Cardiac fibroblast (primary cell): ENCODE measurements around the gene CDNF.

Experiments used
- DNase-seq, 2 donors: peaks; one replicate each; pipeline versions ENCODE4 v3.0.0 to v3.0.0-alpha.2; 2010; ENCODE audit warnings: low read depth in 2 of 2
- H3K4me3 ChIP-seq, 2 donors: replicated peaks in 1 of 2; 1 replicate in 1 of 2; 2 replicates in 1 of 2; pipeline ENCODE4 v1.5.1; 2011; ENCODE audit warnings: low read depth in 2 of 2, low read length in 2 of 2, mild to moderate bottlenecking in 2 of 2, moderate library complexity in 1 of 2
- TF ChIP-seq, protein P1 (sequence below): IDR thresholded peaks from one replicate; pipeline ENCODE4 v1.5.1; 2011; ENCODE audit warnings: low read depth, mild to moderate bottlenecking, low read length, inconsistent platforms

The CDNF gene

DNA sequence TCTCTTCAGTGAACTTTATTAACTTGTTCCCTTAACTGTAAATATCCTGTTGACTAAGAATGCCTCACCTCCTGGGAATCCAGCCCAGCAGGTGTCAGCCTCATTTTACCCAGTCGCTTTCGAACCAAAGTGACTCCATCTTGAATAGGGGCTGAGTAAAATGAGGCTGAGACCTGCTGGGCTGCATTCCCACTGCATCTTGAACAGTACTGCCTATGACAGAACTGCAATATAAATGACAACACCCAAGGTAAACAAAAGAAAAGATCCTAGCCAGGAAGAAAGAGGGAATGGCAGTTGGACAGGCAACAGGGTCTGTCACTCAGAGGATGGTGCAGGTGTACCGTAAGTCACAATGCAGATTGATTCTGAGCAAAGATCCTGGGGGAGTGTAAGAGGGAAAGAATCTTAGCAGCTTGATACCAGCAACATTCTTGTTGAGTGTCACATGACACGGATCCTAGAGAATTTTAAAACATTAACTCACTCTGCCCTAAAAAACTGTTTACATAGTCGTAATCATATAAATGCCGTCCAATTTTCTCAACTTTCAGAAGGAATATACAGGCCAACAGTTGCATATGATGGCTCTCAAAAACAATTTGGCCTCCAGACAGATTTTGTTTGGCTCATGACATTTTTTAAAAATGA, 58.7 kb downstream of the CDNF start:
- H3K4me3 ChIP-seq, result no peak overlapping the region
- DNase-seq, result peak; percentile 12 to 51
- TF ChIP-seq, protein P1, sequence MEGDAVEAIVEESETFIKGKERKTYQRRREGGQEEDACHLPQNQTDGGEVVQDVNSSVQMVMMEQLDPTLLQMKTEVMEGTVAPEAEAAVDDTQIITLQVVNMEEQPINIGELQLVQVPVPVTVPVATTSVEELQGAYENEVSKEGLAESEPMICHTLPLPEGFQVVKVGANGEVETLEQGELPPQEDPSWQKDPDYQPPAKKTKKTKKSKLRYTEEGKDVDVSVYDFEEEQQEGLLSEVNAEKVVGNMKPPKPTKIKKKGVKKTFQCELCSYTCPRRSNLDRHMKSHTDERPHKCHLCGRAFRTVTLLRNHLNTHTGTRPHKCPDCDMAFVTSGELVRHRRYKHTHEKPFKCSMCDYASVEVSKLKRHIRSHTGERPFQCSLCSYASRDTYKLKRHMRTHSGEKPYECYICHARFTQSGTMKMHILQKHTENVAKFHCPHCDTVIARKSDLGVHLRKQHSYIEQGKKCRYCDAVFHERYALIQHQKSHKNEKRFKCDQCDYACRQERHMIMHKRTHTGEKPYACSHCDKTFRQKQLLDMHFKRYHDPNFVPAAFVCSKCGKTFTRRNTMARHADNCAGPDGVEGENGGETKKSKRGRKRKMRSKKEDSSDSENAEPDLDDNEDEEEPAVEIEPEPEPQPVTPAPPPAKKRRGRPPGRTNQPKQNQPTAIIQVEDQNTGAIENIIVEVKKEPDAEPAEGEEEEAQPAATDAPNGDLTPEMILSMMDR, result no peak

DNA sequence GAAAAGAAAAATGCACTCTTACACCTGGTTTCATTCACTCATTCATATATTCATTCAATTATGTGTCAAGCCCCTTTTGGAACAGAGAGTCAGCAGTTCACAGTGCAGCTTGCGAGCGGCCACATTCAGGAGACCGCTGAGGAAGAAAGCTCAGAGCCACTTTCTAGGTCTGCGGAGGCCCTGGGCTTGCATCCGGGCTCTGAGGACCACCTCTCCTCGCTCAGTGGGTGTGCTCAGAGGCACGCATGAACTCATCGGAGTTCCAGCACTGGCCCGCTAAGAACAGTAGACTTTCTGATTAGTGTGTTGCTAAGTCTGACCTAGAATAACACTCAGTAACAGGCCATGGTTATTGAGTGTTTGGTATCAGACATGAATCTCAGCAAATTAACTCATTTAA, 61.3 kb downstream of the CDNF start:
- H3K4me3 ChIP-seq, result no peak overlapping the region
- TF ChIP-seq, protein P1, result no peak
- no peak for DNase-seq

GRCh38 chr10:14775656-14776055, 62.2 kb downstream of the CDNF start:
- no peak for DNase-seq
- TF ChIP-seq, protein P1, result no peak
- no peak overlapping the region for H3K4me3 ChIP-seq

DNA sequence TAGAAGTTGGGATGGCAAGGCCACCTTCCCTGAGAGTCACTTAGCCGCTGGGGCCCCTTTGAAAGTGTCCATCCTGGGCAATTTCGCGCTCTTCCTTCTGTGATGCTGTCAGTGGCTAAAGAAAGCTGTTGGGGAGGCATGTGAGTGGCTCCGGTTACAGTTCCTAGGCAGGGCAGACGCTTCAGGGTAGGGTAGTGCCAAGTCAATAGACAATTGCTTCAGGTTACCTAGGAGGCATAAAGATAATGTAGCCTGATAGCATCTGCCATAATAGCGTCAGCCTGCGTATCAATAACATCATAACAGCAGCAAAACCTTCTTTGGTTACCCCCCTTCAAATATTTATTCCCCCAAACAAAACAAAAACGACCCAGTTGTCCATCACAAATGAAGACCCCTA, 63.0 kb downstream of the CDNF start, which contains the start of gene FAM107B:
TSS of gene FAM107B (minus strand) at position 101 of the 400 bp plus-strand sequence. CDS start 234 bp downstream, outside the sequence.
- DNase-seq, result no peak
- H3K4me3 ChIP-seq, result no peak within 1 kb of the TSS
- TF ChIP-seq, protein P1, result no peak

- TF ChIP-seq, protein P1, result no peak
- no peak overlapping the region for H3K4me3 ChIP-seq
- DNase-seq, result no peak
Observed at GRCh38 chr10:14774214-14774580, 63.6 kb downstream of the CDNF start.

GRCh38 chr10:14773551-14774213, 64.2 kb downstream of the CDNF start:
- DNase-seq, result no peak
- no peak overlapping the region for H3K4me3 ChIP-seq
- TF ChIP-seq, protein P1, result peak; percentile 10
